Ovary (tissue), 3 donors: ENCODE results near the gene PALS2.

Experiments used
- EP300 ChIP-seq: sonication (generic); formaldehyde crosslinking; IDR thresholded peaks from one replicate; pipeline ENCODE4 v1.6.1; 2017; ENCODE audit warnings: antibody characterized with exemption
- POLR2A ChIP-seq: fragments of 450-650 bp; IDR thresholded peaks from one replicate; pipeline ENCODE4 v1.6.1; 2017; ENCODE audit warnings: antibody characterized with exemption, mild to moderate bottlenecking, moderate library complexity
- TF ChIP-seq, protein P1 (sequence below), 3 donors: fragments of 450-650 bp in 2 of 3; fragments of 200-600 bp in 1 of 3; IDR thresholded peaks; one replicate each; pipeline versions ENCODE4 v1.5.1 to v1.8.0; 2016 to 2022; ENCODE audit warnings: antibody characterized with exemption in 3 of 3, mild to moderate bottlenecking in 1 of 3
- donor health status: DM: no; HTN: no; CAD: no.

DNA sequence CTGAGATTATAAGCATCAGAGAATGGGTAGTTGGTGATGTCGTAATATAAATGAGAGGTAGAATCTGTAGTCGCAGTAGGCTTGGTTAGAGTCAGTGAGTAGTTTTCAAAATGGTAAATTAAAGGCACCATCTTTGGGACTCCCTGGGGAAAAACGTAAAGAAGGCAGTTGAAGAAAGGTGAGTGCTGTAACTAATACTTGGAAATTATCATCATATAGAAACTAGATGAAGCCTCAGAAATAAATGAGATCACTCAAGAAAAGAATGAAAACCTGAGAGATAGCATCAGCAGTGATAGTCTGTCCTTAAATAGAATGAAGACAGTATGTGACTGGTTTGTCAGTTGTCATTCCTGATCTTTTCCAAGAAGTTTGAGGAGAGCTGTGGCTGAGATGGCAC is 23.8 kb downstream of the PALS2 start:
- TF ChIP-seq, protein P1, sequence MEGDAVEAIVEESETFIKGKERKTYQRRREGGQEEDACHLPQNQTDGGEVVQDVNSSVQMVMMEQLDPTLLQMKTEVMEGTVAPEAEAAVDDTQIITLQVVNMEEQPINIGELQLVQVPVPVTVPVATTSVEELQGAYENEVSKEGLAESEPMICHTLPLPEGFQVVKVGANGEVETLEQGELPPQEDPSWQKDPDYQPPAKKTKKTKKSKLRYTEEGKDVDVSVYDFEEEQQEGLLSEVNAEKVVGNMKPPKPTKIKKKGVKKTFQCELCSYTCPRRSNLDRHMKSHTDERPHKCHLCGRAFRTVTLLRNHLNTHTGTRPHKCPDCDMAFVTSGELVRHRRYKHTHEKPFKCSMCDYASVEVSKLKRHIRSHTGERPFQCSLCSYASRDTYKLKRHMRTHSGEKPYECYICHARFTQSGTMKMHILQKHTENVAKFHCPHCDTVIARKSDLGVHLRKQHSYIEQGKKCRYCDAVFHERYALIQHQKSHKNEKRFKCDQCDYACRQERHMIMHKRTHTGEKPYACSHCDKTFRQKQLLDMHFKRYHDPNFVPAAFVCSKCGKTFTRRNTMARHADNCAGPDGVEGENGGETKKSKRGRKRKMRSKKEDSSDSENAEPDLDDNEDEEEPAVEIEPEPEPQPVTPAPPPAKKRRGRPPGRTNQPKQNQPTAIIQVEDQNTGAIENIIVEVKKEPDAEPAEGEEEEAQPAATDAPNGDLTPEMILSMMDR (IDR thresholded peaks at IDR 0.05): no peak
- TF ChIP-seq POLR2A (no peak), EP300 (no peak)
